ENCODE measurements around the gene NFIA.

The NFIA gene

GRCh38 chr1:61348025-61348665 is 265.8 kb downstream of the NFIA start:
- DNase-seq: no peak

- DNase-seq: no peak
These were observed 270.6 kb downstream of the NFIA start for GRCh38 chr1:61352845-61353435.

DNA sequence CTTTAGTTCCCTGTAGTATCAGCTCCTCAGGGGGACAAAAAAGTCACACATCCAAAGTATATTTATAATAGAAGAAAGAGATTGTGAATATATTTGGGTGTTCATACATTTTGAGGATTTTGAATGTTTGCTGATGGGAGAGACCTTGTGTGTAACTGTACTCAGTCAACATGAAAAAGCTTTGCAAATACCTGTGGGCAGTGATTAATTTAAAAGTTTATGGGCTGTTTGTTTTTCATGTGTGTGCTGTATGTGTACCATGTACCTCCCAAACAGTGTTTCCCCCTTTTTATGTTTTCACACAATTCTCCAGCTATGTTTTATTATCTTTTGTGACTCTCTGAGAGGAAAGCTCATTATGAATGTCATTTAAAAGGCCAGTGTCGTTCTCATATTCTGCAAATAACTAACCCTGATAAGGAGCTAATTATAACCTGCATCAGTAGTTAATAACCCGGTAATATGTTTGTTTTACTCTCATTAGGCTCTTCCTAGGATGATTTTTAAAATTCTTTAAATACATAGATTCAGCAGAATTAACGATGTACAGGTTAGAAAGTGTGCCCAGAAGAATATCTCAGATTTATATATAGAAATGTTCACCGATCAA is 271.5 kb downstream of the NFIA start:
- no peak for DNase-seq

DNA sequence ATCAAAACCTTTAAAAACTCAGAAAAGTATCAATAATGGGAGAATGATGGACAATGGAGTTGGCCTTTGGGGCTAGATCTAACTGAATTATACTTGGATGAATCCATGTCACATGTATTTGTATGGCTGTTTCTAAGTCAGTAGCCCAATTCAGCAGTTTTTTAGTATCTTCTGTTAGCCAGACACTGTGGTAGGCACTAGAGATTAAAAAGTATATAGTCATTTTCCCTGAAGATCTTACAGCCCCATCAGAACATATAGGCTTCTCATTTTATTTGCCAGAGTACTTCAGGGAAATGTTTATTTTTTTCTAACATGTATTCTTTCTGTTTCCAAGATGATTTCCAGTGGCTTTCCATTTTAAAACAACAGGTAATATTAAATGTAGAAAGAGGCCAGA is 273.7 kb downstream of the NFIA start:
- no peak for DNase-seq

DNA sequence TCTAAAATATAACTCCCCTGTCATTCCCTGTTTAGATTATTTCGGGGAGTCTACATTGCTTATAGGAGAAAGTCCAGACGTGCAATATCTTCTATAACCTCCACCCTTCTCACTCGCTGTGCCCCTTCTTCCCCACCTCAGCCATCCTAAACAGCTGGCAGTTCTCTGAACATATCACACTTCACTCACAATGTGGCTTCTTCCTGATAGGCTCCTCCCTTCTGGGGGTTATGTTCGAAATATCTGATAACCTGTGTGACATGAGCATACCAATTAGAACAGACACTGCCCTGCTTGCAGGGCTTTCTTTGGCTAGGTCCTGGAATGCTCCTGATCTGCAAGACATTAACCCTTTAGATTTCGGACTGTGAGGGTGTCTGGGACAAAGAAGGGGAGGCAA is 274.6 kb downstream of the NFIA start:
- DNase-seq: no peak

DNA sequence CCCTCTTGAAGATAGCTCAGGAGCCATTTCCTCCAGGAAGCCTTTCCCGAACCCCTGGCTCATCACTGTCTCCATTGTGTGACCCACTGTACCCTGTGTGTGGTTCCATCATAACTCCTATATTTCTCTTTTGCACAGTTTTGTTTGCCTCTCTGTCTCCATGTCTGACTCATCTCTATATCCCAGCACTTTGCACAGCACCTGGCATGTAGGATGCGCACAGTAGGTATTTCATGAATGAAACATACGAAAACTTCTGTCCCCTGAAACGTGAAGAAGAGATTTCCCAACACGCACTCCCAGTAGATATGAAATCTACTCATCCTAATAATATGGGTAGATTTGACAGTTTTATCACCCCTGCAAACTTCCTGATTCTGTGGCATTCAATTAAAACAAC is 275.2 kb downstream of the NFIA start:
- no peak for DNase-seq

DNA sequence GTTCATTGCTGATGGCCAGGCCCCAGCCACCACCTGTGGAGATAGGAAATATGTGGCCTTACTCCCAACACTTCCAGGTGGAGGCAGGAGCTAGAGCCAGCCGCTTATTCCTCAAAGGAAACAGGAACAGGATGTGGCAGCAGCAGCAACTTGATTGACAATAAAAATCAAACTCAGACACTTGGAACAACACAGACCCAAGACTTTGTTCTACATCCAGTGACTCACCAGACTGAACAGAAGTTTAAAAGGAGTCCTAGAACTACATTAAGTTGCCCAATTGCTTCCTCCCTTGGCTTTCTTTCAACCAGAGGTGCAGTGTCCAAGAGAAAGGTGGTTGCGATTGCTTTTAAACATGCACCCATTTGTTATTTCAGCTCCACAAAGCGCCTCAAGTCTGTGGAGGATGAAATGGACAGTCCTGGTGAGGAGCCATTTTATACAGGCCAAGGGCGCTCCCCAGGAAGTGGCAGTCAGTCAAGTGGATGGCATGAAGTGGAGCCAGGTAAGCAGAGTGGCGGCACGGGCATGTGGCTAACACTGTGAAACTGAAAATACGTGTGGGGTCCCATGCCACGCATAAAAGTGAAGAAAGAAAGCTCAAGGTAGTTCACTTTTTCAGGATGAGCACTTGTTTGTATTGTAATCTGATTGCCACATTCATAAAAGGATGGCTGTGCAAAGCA is 276.6 kb downstream of the NFIA start:
- no peak for DNase-seq

DNA sequence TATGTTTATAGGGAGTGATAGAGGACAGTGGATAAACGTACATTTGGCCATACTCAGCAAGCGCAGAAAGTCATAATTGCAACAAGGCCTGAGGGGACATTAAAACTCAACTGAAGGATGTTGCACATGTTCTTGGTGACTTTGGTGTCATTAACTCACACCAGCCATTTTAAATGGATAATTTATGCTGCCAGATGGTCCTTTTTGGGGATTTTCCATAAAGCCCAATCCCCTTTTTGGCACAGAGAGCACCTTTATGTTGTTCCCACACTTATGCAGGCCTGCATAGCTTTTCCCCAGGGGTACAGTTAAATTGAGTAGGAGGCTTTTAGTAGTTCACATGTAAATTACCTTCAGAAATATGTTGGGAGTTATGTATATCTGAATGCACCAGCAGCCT is 279.6 kb downstream of the NFIA start:
- no peak for DNase-seq

GRCh38 chr1:61362351-61362750 is 280.0 kb downstream of the NFIA start:
- DNase-seq: no peak

DNA sequence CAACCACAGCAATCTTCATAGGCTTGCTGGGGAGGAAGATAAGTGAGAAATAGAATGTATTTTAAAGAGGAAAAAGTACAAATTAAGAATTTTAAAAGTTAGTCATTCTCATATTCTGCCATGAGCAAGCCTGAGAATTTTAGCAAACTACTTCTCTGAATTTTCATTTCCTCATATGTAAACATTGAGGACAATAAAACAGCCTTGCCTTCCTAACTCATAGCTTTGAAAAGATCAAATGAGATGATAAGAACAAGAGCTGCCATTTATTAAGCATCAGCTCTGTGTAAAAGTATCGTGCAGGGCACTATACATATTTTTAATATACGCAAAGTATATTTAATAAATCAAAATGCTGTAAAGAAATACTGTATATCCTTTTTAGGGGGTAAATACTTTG is 286.0 kb downstream of the NFIA start:
- no peak for DNase-seq

- DNase-seq: no peak
These were observed 286.5 kb downstream of the NFIA start for GRCh38 chr1:61368876-61369275.

DNA sequence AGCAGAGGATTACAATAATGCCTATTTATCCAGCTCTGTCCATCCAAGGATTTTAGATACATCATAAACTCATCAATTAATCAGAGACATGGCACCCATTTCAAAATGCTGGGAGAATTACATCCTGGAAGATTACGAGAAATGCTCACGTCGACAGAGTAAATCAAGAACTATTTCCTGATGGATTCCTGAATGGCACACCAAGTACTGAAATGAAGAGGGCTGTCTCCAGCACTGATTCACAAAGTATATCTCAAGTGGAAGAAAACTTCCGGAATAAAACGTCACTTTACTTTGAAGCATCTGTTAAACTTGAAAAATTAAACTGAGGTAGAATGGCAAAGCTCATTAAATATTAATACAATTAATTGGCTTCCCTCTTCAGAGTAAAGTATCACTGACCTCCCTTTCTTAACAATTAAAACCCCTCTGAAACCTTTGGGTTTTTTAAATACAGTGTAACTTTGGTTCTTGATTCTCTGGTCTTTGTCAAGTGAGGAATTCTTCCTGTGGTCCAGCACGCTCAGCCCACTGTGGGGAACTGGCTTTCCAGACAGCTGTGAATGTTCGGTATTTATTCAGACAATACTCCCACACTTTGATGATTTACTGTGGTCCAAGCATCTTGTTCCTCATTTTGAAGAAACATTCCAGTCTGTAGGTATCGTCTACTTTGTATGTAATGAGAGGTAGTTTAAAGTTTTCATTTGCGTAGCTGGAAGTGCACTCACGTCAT is 288.0 kb downstream of the NFIA start:
- no peak for DNase-seq

GRCh38 chr1:61370913-61371279 is 288.5 kb downstream of the NFIA start:
- no peak for DNase-seq

DNA sequence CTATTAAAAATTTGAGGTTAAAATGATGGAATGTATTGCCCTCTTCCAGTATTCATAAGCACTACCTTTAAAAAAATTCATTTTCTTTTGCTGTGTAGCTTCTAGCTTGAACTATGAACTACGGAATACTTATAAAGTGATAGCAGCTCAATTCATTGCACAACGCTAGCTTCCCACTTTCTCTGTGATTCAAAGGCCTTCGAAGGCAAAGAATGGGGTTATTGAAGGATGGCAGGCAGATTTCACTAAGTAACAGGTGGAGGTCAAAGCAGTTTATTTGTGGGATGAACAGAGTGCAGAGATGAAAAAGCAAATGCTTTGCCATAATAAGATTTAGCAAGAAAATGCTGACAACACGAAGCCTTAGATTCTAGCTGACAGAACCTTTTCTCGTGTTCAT is 290.6 kb downstream of the NFIA start:
- DNase-seq: no peak

- no peak for DNase-seq
These were observed 291.8 kb downstream of the NFIA start for GRCh38 chr1:61374156-61374555.

GRCh38 chr1:61375082-61375880 is 292.9 kb downstream of the NFIA start:
- no peak for DNase-seq

DNA sequence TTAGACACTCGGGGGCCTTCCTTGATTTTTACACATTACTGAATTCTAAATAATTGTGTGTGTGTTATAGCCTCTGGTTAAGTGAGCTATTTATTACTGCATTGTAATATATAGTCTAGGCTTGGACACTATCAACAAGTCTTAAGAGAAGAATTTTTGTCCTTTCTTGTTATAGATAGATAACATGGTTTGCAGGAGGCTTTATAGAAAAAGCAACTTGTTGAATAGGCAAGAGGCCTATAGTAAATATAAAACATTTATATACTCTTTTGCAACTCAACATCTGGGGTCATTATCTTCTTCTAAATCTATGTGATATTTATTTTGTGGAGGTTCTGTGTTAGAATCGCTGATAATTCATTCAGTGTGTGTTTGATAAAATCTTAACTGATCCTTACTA is 293.8 kb downstream of the NFIA start:
- no peak for DNase-seq

DNA sequence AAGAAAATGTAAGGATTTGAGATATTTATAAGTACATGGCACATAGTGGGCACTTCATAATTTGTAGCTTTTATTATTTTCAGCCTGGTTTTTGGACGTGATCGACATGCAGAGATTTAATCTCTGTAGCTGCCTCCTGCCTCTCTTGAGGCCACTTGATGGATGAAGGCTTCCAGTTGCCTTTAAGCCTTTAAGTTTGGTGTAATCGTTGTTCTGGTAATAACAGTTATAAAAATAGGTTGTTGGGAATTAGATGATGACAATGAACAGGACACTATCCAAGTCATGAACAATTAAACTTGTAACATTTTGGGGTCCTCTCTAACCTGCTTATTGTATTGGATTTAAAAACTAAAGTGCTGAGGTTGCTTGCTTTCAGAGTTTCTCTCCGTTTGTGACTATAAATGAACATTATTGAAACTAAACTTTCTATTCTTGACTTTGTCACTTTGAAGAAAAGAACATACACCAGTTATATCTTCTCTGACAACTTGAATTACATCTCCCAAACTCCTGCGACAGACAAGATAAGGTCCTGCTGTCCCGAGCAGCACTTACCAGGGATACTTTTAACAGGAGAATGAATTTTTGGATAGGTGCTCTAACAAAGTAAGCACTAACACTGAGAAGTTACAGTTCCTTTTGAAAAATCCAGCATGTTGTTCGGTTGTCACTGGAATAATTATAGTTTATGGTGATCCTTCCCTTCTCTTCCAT is 295.0 kb downstream of the NFIA start:
- DNase-seq: no peak

- DNase-seq: no peak
These were observed 296.3 kb downstream of the NFIA start for GRCh38 chr1:61378494-61379180.

GRCh38 chr1:61379693-61380092 is 297.3 kb downstream of the NFIA start:
- DNase-seq: no peak

DNA sequence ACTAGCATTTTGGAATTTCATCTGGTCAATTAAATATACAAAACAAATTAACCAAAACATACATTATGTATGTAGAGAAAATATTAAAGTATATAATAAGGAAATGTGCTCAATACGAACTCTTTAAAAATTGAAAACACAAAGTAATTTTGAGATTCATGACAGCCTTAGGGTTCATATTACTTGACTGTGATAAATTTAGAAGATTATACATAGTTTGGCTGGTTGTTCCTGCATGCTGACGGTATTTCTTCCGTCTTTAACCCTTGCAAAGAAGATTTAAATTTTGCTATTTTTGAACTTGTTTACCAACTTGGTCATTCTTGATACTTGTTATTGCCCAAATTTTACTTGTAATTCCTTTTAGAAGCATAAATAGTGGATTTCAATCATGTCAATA is 298.2 kb downstream of the NFIA start:
- DNase-seq: no peak

All from CD4-positive, alpha-beta T cell treated with Interleukin-21 for 1 hour (primary cell).